RPMI8226 (cell line): ENCODE results near the gene JAKMIP2.

Experiments
- DNase-seq: peaks from one replicate; pipeline ENCODE4 v3.0.0-alpha.2; 2015

JAKMIP2 gene

DNA sequence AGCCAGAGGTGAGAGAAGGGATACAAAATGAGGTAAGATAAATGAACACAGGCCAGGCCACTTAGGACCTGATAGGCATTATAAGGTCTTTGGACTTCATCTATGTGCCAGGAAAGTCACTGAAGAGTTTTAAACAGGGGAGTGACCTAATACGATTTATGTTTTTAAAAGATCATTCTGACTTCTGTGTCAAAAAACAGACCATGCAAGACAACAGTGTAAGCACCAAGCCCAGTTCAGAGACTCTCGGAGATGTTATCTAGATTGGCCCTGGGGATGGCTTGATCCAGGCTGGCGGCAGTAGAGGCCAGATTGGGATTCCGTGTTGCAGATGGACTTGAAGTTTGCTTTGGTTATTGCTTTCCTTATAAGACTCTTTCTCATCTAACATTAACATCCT is 229.6 kb downstream of the JAKMIP2 start:
- no peak for DNase-seq

DNA sequence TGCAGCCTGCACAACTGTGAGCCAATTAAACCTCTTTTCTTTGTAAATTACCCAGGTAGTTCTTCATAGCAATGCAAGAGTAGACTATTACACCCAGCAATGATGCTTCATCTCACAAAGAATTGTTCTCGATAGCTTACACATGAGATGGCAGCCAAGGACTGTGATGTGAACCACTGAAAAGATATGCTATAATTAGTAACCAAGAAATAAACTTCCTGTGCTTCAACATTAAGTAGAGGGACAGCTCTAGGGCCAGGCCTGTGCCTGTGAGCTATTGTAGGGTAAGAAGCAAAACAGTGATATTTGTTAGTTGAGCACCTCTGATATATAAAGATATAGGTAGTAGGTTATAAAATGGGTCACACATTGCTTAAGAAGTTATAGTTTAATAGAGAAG is 230.9 kb downstream of the JAKMIP2 start:
- DNase-seq, result no peak

DNA sequence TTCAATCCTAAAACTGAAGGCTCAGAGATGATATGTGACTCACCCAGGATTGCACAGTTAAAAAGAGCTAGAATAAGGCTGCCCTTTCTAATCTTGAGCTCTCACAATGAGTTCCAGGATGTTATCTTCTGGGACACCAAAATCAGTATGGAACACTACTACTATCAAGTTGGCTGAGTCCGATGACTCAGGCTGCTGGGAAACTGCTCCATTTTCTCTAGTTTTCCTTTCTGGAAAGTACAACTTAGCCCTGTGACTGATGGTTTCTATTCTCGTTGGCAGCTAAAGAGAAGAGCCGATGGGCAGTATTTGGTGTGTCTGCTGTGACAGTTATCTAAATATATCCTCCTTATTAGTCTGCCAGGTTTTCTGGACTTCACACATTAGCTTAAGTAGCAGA is 234.8 kb downstream of the JAKMIP2 start:
- DNase-seq, result no peak

DNA sequence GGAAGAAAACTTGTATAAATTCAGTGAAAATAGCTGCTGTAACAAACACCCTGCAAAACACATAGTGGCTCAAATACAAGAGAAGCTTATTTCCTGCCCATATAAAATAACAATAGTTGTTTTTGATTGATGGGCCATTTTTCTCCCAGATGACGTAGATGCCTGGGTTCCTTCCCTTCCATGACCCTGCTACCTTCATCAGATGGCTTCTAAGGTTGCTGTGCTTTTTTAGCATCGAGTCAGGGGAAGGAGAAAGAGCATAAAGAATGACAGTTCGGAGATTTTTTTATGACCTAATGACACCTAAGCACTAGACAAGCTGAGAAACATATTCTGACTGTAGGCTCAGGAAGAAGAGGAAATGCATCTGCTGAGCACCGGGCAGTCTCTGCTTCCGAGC is 238.0 kb downstream of the JAKMIP2 start:
- DNase-seq, result no peak

DNA sequence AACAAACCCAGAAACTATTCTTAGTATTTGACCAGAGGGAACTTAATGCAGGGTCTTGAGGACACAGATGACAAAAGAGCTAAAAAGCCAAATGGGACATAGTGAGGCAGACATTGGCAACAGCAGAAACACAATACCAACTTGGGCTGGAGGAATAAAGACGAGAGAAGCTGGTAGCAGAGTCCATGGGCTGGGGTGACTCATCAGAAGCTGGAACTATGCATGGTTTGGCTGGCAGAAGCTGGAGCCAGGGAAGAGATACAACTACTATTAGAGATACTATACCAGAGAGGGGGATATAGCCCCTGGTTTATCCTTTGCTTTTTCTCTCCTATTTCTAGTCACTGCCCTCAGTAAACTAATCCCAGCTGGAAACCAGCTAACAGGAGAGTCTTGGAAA is 243.5 kb downstream of the JAKMIP2 start:
- no peak for DNase-seq

DNA sequence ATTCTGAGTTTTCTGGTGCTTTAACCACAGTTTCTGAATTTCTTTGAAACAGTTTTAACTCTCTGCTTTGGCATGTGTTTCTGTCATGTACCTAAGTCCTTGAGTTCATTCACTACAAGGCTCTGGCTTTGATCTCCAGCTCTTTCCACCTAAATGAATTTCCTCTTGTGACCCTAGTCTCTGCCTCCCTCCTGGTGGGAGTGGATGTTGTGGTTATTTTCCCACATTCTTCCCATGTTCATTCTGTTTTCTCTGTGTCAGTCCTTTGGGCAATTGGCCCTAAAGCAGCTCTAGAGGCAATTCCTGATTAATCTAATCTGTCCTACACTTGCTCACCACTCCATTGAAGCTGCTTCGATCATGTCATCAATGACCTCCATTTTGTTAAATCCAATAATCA is 244.3 kb downstream of the JAKMIP2 start:
- DNase-seq, result no peak
